C4-2B (cell line): ENCODE results near the gene ERC2.

Source experiments
- ZFX ChIP-seq: fragments of 450-650 bp; IDR thresholded peaks from 2 replicates; pipeline ENCODE4 v1.6.1; 2017
- TF ChIP-seq, protein P1 (sequence below): fragments of 450-650 bp; conservative IDR thresholded peaks from 2 replicates; pipeline ENCODE4 v1.5.1; 2017; ENCODE audit warnings: mild to moderate bottlenecking

- TF ChIP-seq, protein P1, sequence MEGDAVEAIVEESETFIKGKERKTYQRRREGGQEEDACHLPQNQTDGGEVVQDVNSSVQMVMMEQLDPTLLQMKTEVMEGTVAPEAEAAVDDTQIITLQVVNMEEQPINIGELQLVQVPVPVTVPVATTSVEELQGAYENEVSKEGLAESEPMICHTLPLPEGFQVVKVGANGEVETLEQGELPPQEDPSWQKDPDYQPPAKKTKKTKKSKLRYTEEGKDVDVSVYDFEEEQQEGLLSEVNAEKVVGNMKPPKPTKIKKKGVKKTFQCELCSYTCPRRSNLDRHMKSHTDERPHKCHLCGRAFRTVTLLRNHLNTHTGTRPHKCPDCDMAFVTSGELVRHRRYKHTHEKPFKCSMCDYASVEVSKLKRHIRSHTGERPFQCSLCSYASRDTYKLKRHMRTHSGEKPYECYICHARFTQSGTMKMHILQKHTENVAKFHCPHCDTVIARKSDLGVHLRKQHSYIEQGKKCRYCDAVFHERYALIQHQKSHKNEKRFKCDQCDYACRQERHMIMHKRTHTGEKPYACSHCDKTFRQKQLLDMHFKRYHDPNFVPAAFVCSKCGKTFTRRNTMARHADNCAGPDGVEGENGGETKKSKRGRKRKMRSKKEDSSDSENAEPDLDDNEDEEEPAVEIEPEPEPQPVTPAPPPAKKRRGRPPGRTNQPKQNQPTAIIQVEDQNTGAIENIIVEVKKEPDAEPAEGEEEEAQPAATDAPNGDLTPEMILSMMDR = no peak
- TF ChIP-seq ZFX = no peak
These were observed 884.2 kb downstream of the ERC2 start for GRCh38 chr3:55584030-55584429.
